Body of pancreas (tissue), 4 donors: ENCODE measurements around the gene MTMR12.

Experiments
- POLR2A ChIP-seq, 3 donors: fragments of 450-650 bp; IDR thresholded peaks; one replicate each; pipeline ENCODE4 v1.6.1; 2016; ENCODE audit warnings: antibody characterized with exemption in 3 of 3, mild to moderate bottlenecking in 2 of 3
- TF ChIP-seq, protein P1 (sequence below), 7 experiments: fragments of 450-650 bp in 4 of 7; fragments of 200-600 bp in 3 of 7; sonication (generic) in 3 of 7; IDR thresholded peaks; one replicate each; pipeline ENCODE4 v1.5.1; 2016 to 2019; ENCODE audit warnings: antibody characterized with exemption in 7 of 7

GRCh38 chr5:32264957-32265572 lies 47.7 kb downstream of the MTMR12 start:
- TF ChIP-seq, protein P1, sequence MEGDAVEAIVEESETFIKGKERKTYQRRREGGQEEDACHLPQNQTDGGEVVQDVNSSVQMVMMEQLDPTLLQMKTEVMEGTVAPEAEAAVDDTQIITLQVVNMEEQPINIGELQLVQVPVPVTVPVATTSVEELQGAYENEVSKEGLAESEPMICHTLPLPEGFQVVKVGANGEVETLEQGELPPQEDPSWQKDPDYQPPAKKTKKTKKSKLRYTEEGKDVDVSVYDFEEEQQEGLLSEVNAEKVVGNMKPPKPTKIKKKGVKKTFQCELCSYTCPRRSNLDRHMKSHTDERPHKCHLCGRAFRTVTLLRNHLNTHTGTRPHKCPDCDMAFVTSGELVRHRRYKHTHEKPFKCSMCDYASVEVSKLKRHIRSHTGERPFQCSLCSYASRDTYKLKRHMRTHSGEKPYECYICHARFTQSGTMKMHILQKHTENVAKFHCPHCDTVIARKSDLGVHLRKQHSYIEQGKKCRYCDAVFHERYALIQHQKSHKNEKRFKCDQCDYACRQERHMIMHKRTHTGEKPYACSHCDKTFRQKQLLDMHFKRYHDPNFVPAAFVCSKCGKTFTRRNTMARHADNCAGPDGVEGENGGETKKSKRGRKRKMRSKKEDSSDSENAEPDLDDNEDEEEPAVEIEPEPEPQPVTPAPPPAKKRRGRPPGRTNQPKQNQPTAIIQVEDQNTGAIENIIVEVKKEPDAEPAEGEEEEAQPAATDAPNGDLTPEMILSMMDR (IDR thresholded peaks at IDR 0.05), result no peak
- TF ChIP-seq POLR2A (IDR thresholded peaks at IDR 0.05), result no peak
